Activated CD8-positive, alpha-beta memory T cell treated with anti-CD3 and anti-CD28 coated beads, Interleukin-2, amount 10 ng/mL, durations not matched to agents 7 days and 5 days (primary cell): ENCODE data around the gene CCND1. TPM values are rescaled to one million over a fixed set of nuclear protein-coding genes. Genes with fewer than 3 reads are reported as not detected.

Experiments used
- ATAC-seq: fragments of 150-1000 bp; cut with Tn5 transposase; one replicate; pipeline ENCODE4 v1.10.0; 2021; ENCODE audit warnings: moderate library complexity
- CTCF ChIA-PET: fragments of 350-600 bp; sonication (Branson Sonifier 250); formaldehyde crosslinking; loops from one replicate; lab custom pipeline; 2021; ENCODE audit warnings: antibody characterized with exemption; lab: Charles Lee
- DNase-seq: peaks from one replicate; pipeline ENCODE4 v3.0.0-alpha.2; 2020
- H3K27ac Mint-ChIP-seq: one replicate; pipeline ENCODE4 v1.8.0; 2021; ENCODE audit warnings: mild to moderate bottlenecking, mixed read lengths
- H3K27me3 Mint-ChIP-seq: one replicate; pipeline ENCODE4 v1.8.0; 2021; ENCODE audit warnings: mixed read lengths
- H3K36me3 Mint-ChIP-seq: one replicate; pipeline ENCODE4 v1.8.0; 2021; ENCODE audit warnings: mild to moderate bottlenecking, mixed read lengths
- H3K4me1 Mint-ChIP-seq: one replicate; pipeline ENCODE4 v1.8.0; 2021; ENCODE audit warnings: mixed read lengths
- H3K4me3 Mint-ChIP-seq: one replicate; pipeline ENCODE4 v1.8.0; 2021; ENCODE audit warnings: mild to moderate bottlenecking, moderate library complexity, mixed read lengths
- H3K9me3 Mint-ChIP-seq: one replicate; pipeline ENCODE4 v1.8.0; 2022; ENCODE audit warnings: low read depth, mixed read lengths
- total RNA-seq, 2 experiments: library from RNA; stranded (reverse); gene quantifications; one replicate each; pipeline ENCODE4 v1.2.3, GENCODE V29; 2021

The CCND1 gene
- total RNA-seq, 2 experiments from 2014 or later: 1.7 TPM; not detected in 1

- H3K36me3 Mint-ChIP-seq: no peaks in the 10 kb centered on the region
- no peak for ATAC-seq
- DNase-seq: no peak
- no peak overlapping the region for H3K27ac Mint-ChIP-seq
- CTCF ChIA-PET: no interaction called here
- H3K4me3 Mint-ChIP-seq: no peak overlapping the region
- H3K27me3 Mint-ChIP-seq: peaks cover 34% of the 10 kb centered on the region
- no peaks in the 10 kb centered on the region for H3K4me1 Mint-ChIP-seq
- H3K9me3 Mint-ChIP-seq: no peaks in the 10 kb centered on the region
Observed at GRCh38 chr11:69630017-69630416, 10.9 kb upstream of the CCND1 start.

DNA sequence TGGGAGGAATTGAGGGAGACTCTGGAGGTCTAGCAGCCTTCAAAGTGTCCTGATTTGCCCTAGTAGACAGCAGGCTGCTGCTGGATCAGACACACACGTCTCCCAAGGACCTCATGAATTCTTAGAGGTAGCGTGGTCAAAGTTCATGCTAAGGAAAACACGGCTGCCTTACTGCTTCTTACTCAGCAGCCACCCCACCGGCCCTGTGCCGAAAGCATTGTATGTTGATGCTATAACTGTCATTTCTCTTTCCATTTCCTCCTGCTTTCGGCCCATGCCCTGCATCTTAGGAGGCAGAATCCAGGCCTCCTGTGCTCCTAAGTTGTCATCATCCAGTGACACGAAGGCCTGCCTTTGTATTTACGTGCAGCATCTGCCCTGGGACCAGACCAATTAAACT is 10.5 kb upstream of the CCND1 start:
- Mint-ChIP-seq H3K4me1 (no peaks in the 10 kb centered on the region), H3K4me3 (no peak overlapping the region), H3K27ac (no peak overlapping the region), H3K36me3 (no peaks in the 10 kb centered on the region), H3K9me3 (no peaks in the 10 kb centered on the region), H3K27me3 (peaks cover 34% of the 10 kb centered on the region)
- CTCF ChIA-PET: interaction anchor here (1.8 kb wide), 1 partner anchor 13 kb away, joined by 4 read pairs; no protein-coding TSS in a partner anchor
- DNase-seq: no peak
- ATAC-seq: no peak

DNA sequence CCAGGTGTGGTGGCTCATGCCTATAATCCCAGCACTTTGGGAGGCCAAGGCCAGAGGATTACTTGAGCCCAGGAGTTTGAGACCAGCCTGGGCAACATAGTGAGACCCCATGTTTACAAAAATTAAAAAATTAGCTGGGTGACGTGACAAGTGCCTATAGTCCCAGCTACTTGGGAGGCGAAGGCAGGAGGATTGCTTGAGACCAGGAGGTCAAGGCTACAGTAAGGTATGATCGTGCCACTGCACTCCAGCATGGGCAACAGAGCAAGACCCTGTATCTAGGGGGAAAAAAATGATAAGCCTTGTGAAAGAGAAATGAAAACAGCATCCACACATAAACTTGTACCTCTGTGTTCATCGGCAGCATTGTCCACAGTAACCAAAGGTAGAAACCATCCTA is 8.1 kb upstream of the CCND1 start:
- DNase-seq (no peak), ATAC-seq (no peak)
- no peaks in the 10 kb centered on the region for H3K9me3 Mint-ChIP-seq
- no peak overlapping the region for H3K27ac Mint-ChIP-seq
- H3K4me1 Mint-ChIP-seq: no peaks in the 10 kb centered on the region
- peaks cover 52% of the 10 kb centered on the region for H3K27me3 Mint-ChIP-seq
- no peak overlapping the region for H3K4me3 Mint-ChIP-seq
- H3K36me3 Mint-ChIP-seq: no peaks in the 10 kb centered on the region
- CTCF ChIA-PET: interaction anchor here (1.0 to 1.5 kb wide), 2 partner anchors 10 to 11 kb away, joined by 3 to 4 read pairs; no protein-coding TSS in a partner anchor

DNA sequence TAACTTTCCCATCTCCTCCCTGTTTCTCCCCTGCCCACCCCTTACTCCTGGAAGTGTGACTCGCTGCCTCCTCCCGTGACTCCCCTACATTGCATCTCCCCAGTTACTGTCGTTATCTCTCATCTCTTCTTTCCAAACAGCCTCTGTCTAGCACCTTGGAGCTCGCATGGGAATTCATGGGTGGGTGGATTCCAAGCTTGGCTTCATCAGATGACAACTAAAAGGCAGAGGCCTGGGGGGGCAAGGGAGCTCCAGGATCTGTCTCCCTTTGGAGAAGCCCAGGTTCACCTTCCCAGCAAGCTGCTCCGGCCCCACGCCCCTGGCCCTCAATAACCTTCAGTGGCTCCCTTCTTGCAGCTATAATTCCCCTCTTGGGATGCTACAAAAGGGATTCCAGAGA is 6.9 kb upstream of the CCND1 start:
- CTCF ChIA-PET: interaction anchor here (1.5 kb wide), 1 partner anchor 10 kb away, joined by 4 read pairs; no protein-coding TSS in a partner anchor
- DNase-seq (no peak), ATAC-seq (no peak)
- no peak overlapping the region for H3K27ac Mint-ChIP-seq
- peaks cover 59% of the 10 kb centered on the region for H3K27me3 Mint-ChIP-seq
- H3K4me1 Mint-ChIP-seq: peaks cover 2% of the 10 kb centered on the region
- H3K4me3 Mint-ChIP-seq: no peak overlapping the region
- H3K9me3 Mint-ChIP-seq: no peaks in the 10 kb centered on the region
- no peaks in the 10 kb centered on the region for H3K36me3 Mint-ChIP-seq

DNA sequence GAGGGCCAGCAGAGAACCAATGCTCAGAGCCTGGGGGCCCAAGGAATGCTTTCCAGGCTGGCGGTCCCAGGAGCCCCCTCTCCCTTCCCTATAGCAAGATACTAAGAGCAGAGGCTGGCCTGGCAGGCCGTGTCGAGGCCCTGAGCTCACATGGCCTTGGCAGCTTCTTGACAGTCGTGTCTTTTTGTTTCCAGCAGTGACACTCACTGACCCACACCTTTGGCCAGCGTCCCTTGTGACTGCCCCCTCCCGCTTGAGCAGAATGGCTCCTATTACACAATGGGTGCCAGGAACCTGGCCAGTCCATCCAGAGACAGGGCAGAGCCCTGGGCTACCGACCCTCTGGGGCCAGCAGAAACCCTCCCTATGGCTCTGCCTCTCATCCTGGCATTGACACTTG is 6.4 kb upstream of the CCND1 start:
- Mint-ChIP-seq H3K27ac (no peak overlapping the region), H3K4me3 (no peak overlapping the region), H3K36me3 (no peaks in the 10 kb centered on the region), H3K27me3 (peaks cover 61% of the 10 kb centered on the region), H3K4me1 (peaks cover 2% of the 10 kb centered on the region), H3K9me3 (no peaks in the 10 kb centered on the region)
- ATAC-seq: no peak
- no peak for DNase-seq
- CTCF ChIA-PET: interaction anchor here (0.6 kb wide), 1 partner anchor 35 kb away, joined by 3 read pairs; no protein-coding TSS in a partner anchor

- Mint-ChIP-seq H3K4me1 (peaks cover 2% of the 10 kb centered on the region), H3K36me3 (no peaks in the 10 kb centered on the region), H3K27me3 (peaks cover 64% of the 10 kb centered on the region), H3K4me3 (no peak overlapping the region), H3K9me3 (no peaks in the 10 kb centered on the region), H3K27ac (no peak overlapping the region)
- DNase-seq (no peak), ATAC-seq (no peak)
- CTCF ChIA-PET: interaction anchor here (0.6 kb wide), 1 partner anchor 34 kb away, joined by 3 read pairs; no protein-coding TSS in a partner anchor
Observed at GRCh38 chr11:69635195-69635594, 5.8 kb upstream of the CCND1 start.

GRCh38 chr11:69635804-69636511 is 5.0 kb upstream of the CCND1 start:
- no peak overlapping the region for H3K4me3 Mint-ChIP-seq
- peaks cover 70% of the 10 kb centered on the region for H3K27me3 Mint-ChIP-seq
- CTCF ChIA-PET: no interaction called here
- peak overlapping the region; percentile 56 for H3K27ac Mint-ChIP-seq
- DNase-seq (no peak), ATAC-seq (no peak)
- no peaks in the 10 kb centered on the region for H3K36me3 Mint-ChIP-seq
- H3K4me1 Mint-ChIP-seq: peaks cover 6% of the 10 kb centered on the region
- no peaks in the 10 kb centered on the region for H3K9me3 Mint-ChIP-seq

- Mint-ChIP-seq H3K36me3 (no peaks in the 10 kb centered on the region), H3K9me3 (no peaks in the 10 kb centered on the region), H3K4me1 (peaks cover 6% of the 10 kb centered on the region), H3K27ac (peak overlapping the region; percentile 56), H3K27me3 (peaks cover 73% of the 10 kb centered on the region), H3K4me3 (no peak overlapping the region)
- ATAC-seq: no peak
- DNase-seq: no peak
- CTCF ChIA-PET: no interaction called here
Observed at GRCh38 chr11:69636512-69637197, 4.3 kb upstream of the CCND1 start.

- ATAC-seq (no peak), DNase-seq (no peak)
- Mint-ChIP-seq H3K4me3 (no peak overlapping the region), H3K27me3 (peaks cover 70% of the 10 kb centered on the region), H3K9me3 (no peaks in the 10 kb centered on the region), H3K27ac (no peak overlapping the region), H3K36me3 (no peaks in the 10 kb centered on the region), H3K4me1 (peaks cover 6% of the 10 kb centered on the region)
- CTCF ChIA-PET: no interaction called here
Observed at GRCh38 chr11:69637198-69637940, 3.6 kb upstream of the CCND1 start.

GRCh38 chr11:69637941-69638871 is 2.8 kb upstream of the CCND1 start:
- H3K27me3 Mint-ChIP-seq: peaks cover 65% of the 10 kb centered on the region
- no peaks in the 10 kb centered on the region for H3K9me3 Mint-ChIP-seq
- peaks cover 6% of the 10 kb centered on the region for H3K4me1 Mint-ChIP-seq
- H3K4me3 Mint-ChIP-seq: no peak overlapping the region
- no peaks in the 10 kb centered on the region for H3K36me3 Mint-ChIP-seq
- ATAC-seq (no peak), DNase-seq (no peak)
- CTCF ChIA-PET: no interaction called here
- peak overlapping the region; percentile 28 for H3K27ac Mint-ChIP-seq

DNA sequence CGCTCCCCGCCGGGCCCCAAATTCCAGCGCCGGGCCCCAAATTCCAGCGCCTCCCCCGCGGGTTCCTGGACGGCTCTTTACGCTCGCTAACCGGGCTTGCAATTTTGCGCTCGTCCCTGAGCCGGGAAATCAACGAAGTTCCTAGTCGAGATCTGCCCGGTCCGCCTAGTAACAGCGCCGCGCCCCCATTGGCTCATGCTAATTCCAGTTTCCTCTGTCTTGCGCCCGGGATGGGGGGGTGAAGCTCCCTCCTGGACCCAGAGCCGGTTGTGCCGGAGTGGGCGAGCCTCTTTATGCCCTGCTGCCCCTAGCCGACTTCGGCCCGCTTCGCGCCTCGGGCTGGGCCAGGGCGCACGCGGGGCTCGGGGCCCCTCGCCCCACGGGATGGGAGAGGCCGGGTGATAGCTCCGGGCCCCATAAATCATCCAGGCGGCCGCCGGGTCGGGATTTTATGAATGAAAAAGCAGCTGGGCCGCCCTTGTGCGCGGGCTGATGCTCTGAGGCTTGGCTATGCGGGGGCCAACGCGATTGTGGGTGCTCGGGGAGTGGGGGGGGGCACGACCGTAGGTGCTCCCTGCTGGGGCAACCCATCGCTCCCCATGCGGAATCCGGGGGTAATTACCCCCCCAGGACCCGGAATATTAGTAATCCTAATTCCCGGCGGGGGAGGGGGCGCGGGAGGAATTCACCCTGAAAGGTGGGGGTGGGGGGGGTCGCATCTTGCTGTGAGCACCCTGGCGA is 1.8 kb upstream of the CCND1 start:
- CTCF ChIA-PET: no interaction called here
- Mint-ChIP-seq H3K27ac (peak overlapping the region; percentile 46), H3K36me3 (no peaks in the 10 kb centered on the region), H3K27me3 (peaks cover 65% of the 10 kb centered on the region), H3K4me3 (no peak overlapping the region), H3K4me1 (peaks cover 6% of the 10 kb centered on the region), H3K9me3 (no peaks in the 10 kb centered on the region)
- no peak for DNase-seq
- ATAC-seq: no peak

GRCh38 chr11:69639831-69640230 is 1.1 kb upstream of the CCND1 start:
- H3K27ac Mint-ChIP-seq: no peak overlapping the region
- no peaks in the 10 kb centered on the region for H3K9me3 Mint-ChIP-seq
- H3K4me1 Mint-ChIP-seq: peaks cover 6% of the 10 kb centered on the region
- DNase-seq (no peak), ATAC-seq (no peak)
- CTCF ChIA-PET: no interaction called here
- no peak overlapping the region for H3K4me3 Mint-ChIP-seq
- H3K36me3 Mint-ChIP-seq: no peaks in the 10 kb centered on the region
- H3K27me3 Mint-ChIP-seq: peaks cover 58% of the 10 kb centered on the region
